Endodermal cell (in vitro differentiated cells): Measurements from ENCODE around the gene MSLN. TPM values are rescaled to one million over a fixed set of nuclear protein-coding genes. Genes with fewer than 3 reads are reported as not detected.
A peak's percentile ranks its signal among the peaks of the same experiment; 100 is the strongest.

Experiments
- DNase-seq: peaks from one replicate; pipeline ENCODE4 v3.0.0-alpha.2; 2017
- H3K27ac ChIP-seq: 2 replicates; pipeline ENCODE4 v1.5.1; 2013; ENCODE audit warnings: mild to moderate bottlenecking, low read depth, low read length, moderate library complexity
- H3K27me3 ChIP-seq: 2 replicates; pipeline ENCODE4 v1.6.1; 2013; ENCODE audit warnings: mild to moderate bottlenecking, low read length, moderate library complexity; ENCODE audit not compliant: insufficient read depth, control insufficient read depth, poor library complexity, severe bottlenecking
- H3K36me3 ChIP-seq: 2 replicates; pipeline ENCODE4 v1.7.0; 2013; ENCODE audit warnings: mild to moderate bottlenecking, low read length, moderate library complexity; ENCODE audit not compliant: control insufficient read depth, insufficient read depth
- H3K4me1 ChIP-seq: one replicate; pipeline ENCODE4 v1.7.0; 2013; ENCODE audit warnings: low read length; ENCODE audit not compliant: control insufficient read depth, insufficient read depth
- H3K4me3 ChIP-seq: 2 replicates; pipeline ENCODE4 v1.5.1; 2013; ENCODE audit warnings: mild to moderate bottlenecking, low read length, moderate library complexity
- H3K9ac ChIP-seq: 2 replicates; pipeline ENCODE4 v1.6.1; 2013; ENCODE audit warnings: mild to moderate bottlenecking, low read length, moderate library complexity; ENCODE audit not compliant: poor library complexity, severe bottlenecking; ENCODE audit errors: extremely low read depth
- H3K9me3 ChIP-seq: 2 replicates; pipeline ENCODE4 v1.6.1; 2013; ENCODE audit warnings: mild to moderate bottlenecking, low read length, moderate library complexity; ENCODE audit not compliant: control insufficient read depth
- H3K27ac Mint-ChIP-seq: 2 replicates; pipeline ENCODE4 v1.8.0; 2020; ENCODE audit warnings: mixed read lengths
- H3K27me3 Mint-ChIP-seq: 2 replicates; pipeline ENCODE4 v1.8.0; 2021; ENCODE audit warnings: mild to moderate bottlenecking, mixed read lengths; ENCODE audit not compliant: insufficient read depth
- H3K36me3 Mint-ChIP-seq: 2 replicates; pipeline ENCODE4 v1.8.0; 2020; ENCODE audit warnings: low read depth, mixed read lengths
- H3K4me1 Mint-ChIP-seq: 2 replicates; pipeline ENCODE4 v1.8.0; 2020; ENCODE audit warnings: mixed read lengths
- H3K4me3 Mint-ChIP-seq: 2 replicates; pipeline ENCODE4 v1.8.0; 2020; ENCODE audit warnings: mild to moderate bottlenecking, moderate library complexity, mixed read lengths
- H3K9me3 Mint-ChIP-seq: 2 replicates; pipeline ENCODE4 v1.8.0; 2020; ENCODE audit warnings: mild to moderate bottlenecking, mixed read lengths
- CTCF ChIP-seq: fragments of 200-600 bp; sonication (generic); conservative IDR thresholded peaks from 2 replicates; pipeline ENCODE4 v1.5.0; 2021; ENCODE audit warnings: antibody characterized with exemption, mild to moderate bottlenecking
- whole genome bisulfite sequencing, 2 experiments: methylation state at CpG; one replicate each; pipeline versions ENCODE4 v1.1.5 to v1.1.7; 2013; ENCODE audit warnings: missing lambda C conversion rate in 2 of 2, mixed read lengths in 1 of 2; ENCODE audit not compliant: insufficient coverage in 1 of 2, insufficient read length in 1 of 2; 5-methylcytosine and 5-hydroxymethylcytosine counted together
- total RNA-seq, 2 donors: library from RNA; stranded (reverse); fragmentation: NEBNext Ultra II Directional in 1 of 2; extraction: Animal tissue kit (Norgen Biotek cat#: 25700) in 1 of 2; gene quantifications; 2 replicates in 1 of 2; 3 replicates in 1 of 2; pipeline ENCODE4 v1.2.1, GENCODE V29; 2021

MSLN gene
- total RNA-seq, 2 donors from 2014 or later = 0.42 to 0.86 TPM

GRCh38 chr16:733382-734207, 26.9 kb upstream of the MSLN start:
- Mint-ChIP-seq H3K4me1 (no peaks in the 10 kb centered on the region), H3K27me3 (no peaks in the 10 kb centered on the region), H3K36me3 (peaks cover 25% of the 10 kb centered on the region), H3K4me3 (no peak overlapping the region), H3K27ac (no peak overlapping the region), H3K9me3 (no peaks in the 10 kb centered on the region)
- Histone ChIP-seq H3K4me1 (no peaks in the 10 kb centered on the region), H3K27ac (no peak overlapping the region), H3K4me3 (no peak overlapping the region), H3K36me3 (peaks cover 34% of the 10 kb centered on the region), H3K9ac (no peak overlapping the region), H3K9me3 (no peaks in the 10 kb centered on the region), H3K27me3 (no peaks in the 10 kb centered on the region)
- DNase-seq = peak; percentile 76
- 88 to 95% methylated on average over 20 to 34 of the region's 34 CpGs for WGBS, 2 experiments
- TF ChIP-seq CTCF = peak; percentile 63

- Histone ChIP-seq H3K27me3 (no peaks in the 10 kb centered on the region), H3K4me1 (no peaks in the 10 kb centered on the region), H3K9ac (no peak overlapping the region), H3K27ac (no peak overlapping the region), H3K36me3 (peaks cover 34% of the 10 kb centered on the region), H3K9me3 (no peaks in the 10 kb centered on the region), H3K4me3 (no peak overlapping the region)
- Mint-ChIP-seq H3K27ac (no peak overlapping the region), H3K27me3 (no peaks in the 10 kb centered on the region), H3K4me1 (no peaks in the 10 kb centered on the region), H3K4me3 (no peak overlapping the region), H3K9me3 (no peaks in the 10 kb centered on the region), H3K36me3 (peaks cover 29% of the 10 kb centered on the region)
- peak; percentile 36 for DNase-seq
- TF ChIP-seq CTCF = no peak
- 93 to 96% methylated on average over 36 to 49 of the region's 49 CpGs for WGBS, 2 experiments
Measured at GRCh38 chr16:734208-734980, 26.1 kb upstream of the MSLN start.

GRCh38 chr16:734981-735881, 25.3 kb upstream of the MSLN start:
- DNase-seq = no peak
- Mint-ChIP-seq H3K36me3 (peaks cover 33% of the 10 kb centered on the region), H3K9me3 (no peaks in the 10 kb centered on the region), H3K4me1 (peaks cover 5% of the 10 kb centered on the region), H3K27ac (no peak overlapping the region), H3K27me3 (no peaks in the 10 kb centered on the region), H3K4me3 (no peak overlapping the region)
- 93 to 96% methylated on average over 18 to 25 of the region's 25 CpGs for WGBS, 2 experiments
- no peak for TF ChIP-seq CTCF
- Histone ChIP-seq H3K27ac (no peak overlapping the region), H3K4me3 (no peak overlapping the region), H3K36me3 (peaks cover 34% of the 10 kb centered on the region), H3K27me3 (no peaks in the 10 kb centered on the region), H3K9me3 (no peaks in the 10 kb centered on the region), H3K9ac (no peak overlapping the region), H3K4me1 (no peaks in the 10 kb centered on the region)
